ENCODE data around the gene RIMBP2.

RIMBP2 gene

GRCh38 chr12:130664252-130664651 lies 51.8 kb downstream of the RIMBP2 start:
- in situ Hi-C loops (cut with MboI; ENCODE audit: low sequenced_read_pairs, unreplicated experiment) = no loop called here
- no peak for TF ChIP-seq CTCF (IDR thresholded peaks at IDR 0.05; ENCODE audit: borderline replicate concordance, control extremely low read depth, extremely low read depth, insufficient read depth, missing control alignments)
- no peak for DNase-seq (ENCODE audit: low spot score)

DNA sequence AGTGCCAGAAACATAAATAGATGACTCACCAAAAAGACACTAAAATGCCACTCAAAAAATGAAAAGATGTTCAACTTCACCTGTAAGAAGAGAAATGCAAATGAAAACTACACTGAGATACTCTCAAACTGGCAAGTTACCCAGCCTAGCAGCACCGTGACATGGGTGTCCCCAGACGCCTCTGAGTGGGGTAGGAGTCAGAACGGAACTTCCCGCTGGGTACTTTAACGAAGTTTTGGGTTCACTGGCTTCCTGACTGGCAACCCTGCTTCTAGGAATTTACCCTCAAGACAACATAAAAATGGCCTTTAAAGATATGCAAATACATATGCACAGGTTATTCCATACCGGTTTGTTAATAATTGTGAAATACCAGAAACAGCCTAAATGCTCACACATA lies 52.6 kb downstream of the RIMBP2 start:
- DNase-seq (ENCODE audit: low spot score) = no peak
- no peak for TF ChIP-seq CTCF (IDR thresholded peaks at IDR 0.05; ENCODE audit: borderline replicate concordance, control extremely low read depth, extremely low read depth, insufficient read depth, missing control alignments)
- in situ Hi-C loops (cut with MboI; ENCODE audit: low sequenced_read_pairs, unreplicated experiment) = no loop called here

DNA sequence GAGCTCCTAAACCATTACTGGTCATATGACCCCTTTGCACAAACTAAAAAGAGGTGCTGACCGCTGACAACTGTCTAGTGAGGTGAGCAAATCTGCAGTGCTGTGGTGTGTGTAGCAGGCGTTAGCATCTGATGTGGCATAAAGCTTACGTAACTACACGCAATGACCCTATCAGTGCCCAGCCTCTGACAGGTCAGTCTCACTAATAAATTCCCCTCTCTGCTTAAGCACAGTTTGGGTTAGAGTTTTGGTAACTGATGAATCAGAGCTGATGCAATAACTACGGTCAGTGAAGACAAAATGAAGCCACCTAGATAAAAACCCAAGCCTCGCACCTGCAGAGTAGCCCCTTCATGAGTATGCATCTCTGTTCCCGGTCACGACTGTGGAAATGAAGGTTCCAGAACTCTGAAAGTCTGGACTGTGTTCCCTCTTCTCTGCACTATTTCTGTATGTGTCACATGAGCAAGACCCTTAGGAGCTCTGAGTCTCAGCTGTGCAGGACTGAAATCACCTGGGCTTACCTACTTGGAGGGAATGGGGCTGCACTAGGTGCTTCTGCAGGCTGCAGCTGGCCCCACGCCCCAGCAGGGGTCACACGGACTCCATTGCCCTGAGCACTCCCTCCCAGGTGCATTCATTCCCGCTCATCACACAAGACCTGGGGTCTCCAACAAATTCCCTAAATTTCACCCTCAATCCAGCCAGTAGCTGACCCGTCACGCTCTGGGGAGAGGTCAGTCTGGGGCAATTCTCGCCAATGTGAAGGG lies 54.4 kb downstream of the RIMBP2 start:
- DNase-seq (ENCODE audit: low spot score) = no peak
- no peak for TF ChIP-seq CTCF (IDR thresholded peaks at IDR 0.05; ENCODE audit: borderline replicate concordance, control extremely low read depth, extremely low read depth, insufficient read depth, missing control alignments)
- in situ Hi-C loops (cut with MboI; ENCODE audit: low sequenced_read_pairs, unreplicated experiment) = no loop called here

DNA sequence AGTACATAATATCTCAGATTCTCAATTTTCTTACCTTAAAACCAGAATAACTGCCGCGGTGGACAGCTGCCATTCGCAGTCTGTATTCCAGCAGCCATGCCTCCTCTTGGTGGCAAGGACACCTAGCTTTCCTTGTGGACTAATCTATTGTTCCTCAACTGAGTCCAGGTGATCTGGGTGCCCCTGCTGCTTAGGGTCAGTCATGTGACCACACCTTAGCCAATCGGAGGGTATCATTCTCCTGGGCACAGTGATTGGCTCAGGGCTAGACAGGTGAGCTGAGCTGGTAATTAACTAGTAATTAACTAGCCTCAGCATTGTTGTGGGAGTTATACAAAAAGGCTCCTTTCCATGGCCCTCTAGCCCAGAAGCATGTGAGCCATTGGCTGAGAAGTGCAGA lies 55.0 kb downstream of the RIMBP2 start:
- in situ Hi-C loops (cut with MboI; ENCODE audit: low sequenced_read_pairs, unreplicated experiment) = no loop called here
- no peak for DNase-seq (ENCODE audit: low spot score)
- TF ChIP-seq CTCF (IDR thresholded peaks at IDR 0.05; ENCODE audit: borderline replicate concordance, control extremely low read depth, extremely low read depth, insufficient read depth, missing control alignments) = no peak

GRCh38 chr12:130658145-130658911 lies 57.8 kb downstream of the RIMBP2 start:
- in situ Hi-C loops (cut with MboI; ENCODE audit: low sequenced_read_pairs, unreplicated experiment) = no loop called here
- no peak for DNase-seq (ENCODE audit: low spot score)
- TF ChIP-seq CTCF (IDR thresholded peaks at IDR 0.05; ENCODE audit: borderline replicate concordance, control extremely low read depth, extremely low read depth, insufficient read depth, missing control alignments) = no peak

- in situ Hi-C loops (cut with MboI; ENCODE audit: low sequenced_read_pairs, unreplicated experiment) = no loop called here
- DNase-seq (ENCODE audit: low spot score) = no peak
- TF ChIP-seq CTCF (IDR thresholded peaks at IDR 0.05; ENCODE audit: borderline replicate concordance, control extremely low read depth, extremely low read depth, insufficient read depth, missing control alignments) = no peak
Observed at GRCh38 chr12:130656411-130656810, 59.7 kb downstream of the RIMBP2 start.
